ENCODE measurements around the gene ZBTB44.

- no peak for TF ChIP-seq FOXA1 (IDR thresholded peaks at IDR 0.05)
- TF ChIP-seq TAF1 (conservative IDR thresholded peaks at IDR 0.05): no peak
Observed at GRCh38 chr11:130340671-130341319, 26.1 kb upstream of the ZBTB44 start.
